Motor neuron (in vitro differentiated cells): ENCODE data around the gene TTL. TPM values are rescaled to one million over a fixed set of nuclear protein-coding genes. Genes with fewer than 3 reads are reported as not detected.
"Not testable (repeated sequence)": the region's sequence is repeated elsewhere in the genome, so short reads cannot be mapped to it uniquely, and the experiment has no call there.

Experiments
- ATAC-seq, 8 experiments: fragments of 200-7000 bp; cut with Tn5 transposase; replicated peaks in 6 of 8; 2 replicates each; pipeline ENCODE4 v1.8.0; 2021; ENCODE audit warnings: mild to moderate bottlenecking in 8 of 8, moderate library complexity in 8 of 8
- H3K27ac ChIP-seq, 2 donors: fragments of 250-450 bp; sonication (Bioruptor Pico); 2 replicates each; pipeline ENCODE4 v1.9.0; 2021; ENCODE audit warnings: antibody characterized with exemption in 2 of 2, mild to moderate bottlenecking in 2 of 2, moderate library complexity in 1 of 2
- H3K4me1 ChIP-seq, 2 donors: fragments of 250-450 bp; sonication (Bioruptor Pico); replicated peaks in 1 of 2; 2 replicates each; pipeline ENCODE4 v1.6.1; 2021; ENCODE audit warnings: antibody characterized with exemption in 2 of 2, mild to moderate bottlenecking in 2 of 2, moderate library complexity in 1 of 2
- H3K4me3 ChIP-seq, 5 donors: fragments of 250-450 bp; sonication (Bioruptor Pico); 2 replicates each; pipeline ENCODE4 v1.9.0; 2021; ENCODE audit warnings: antibody characterized with exemption in 5 of 5, mild to moderate bottlenecking in 5 of 5, moderate library complexity in 4 of 5
- WGBS, 10 experiments: fragments of 450-650 bp; shearing (Covaris generic); methylation state at CpG; one replicate each; pipeline ENCODE4 v1.0.0; 2022; 5-methylcytosine and 5-hydroxymethylcytosine counted together
- in situ Hi-C, 9 experiments: fragments of 400-800 bp; cut with MboI; loops; one replicate each; pipeline ENCODE4 v1.15.0; 2021; ENCODE audit warnings: low sequenced_read_pairs in 9 of 9, low pct_unique_long_range_greater_than_20kb in 2 of 9; ENCODE audit not compliant: unreplicated experiment in 9 of 9
- total RNA-seq, 8 experiments: library from RNA; unstranded; fragments of 300-600 nt; gene quantifications; 2 replicates each; pipeline versions ENCODE4 v1.2.3 to v1.2.4, GENCODE V29; 2022

Gene TTL
- total RNA-seq, 8 experiments from 2014 or later: 15.0 to 51.1 (median 37.5) TPM

- not testable (repeated sequence) for H3K4me1 ChIP-seq, H3K27ac ChIP-seq, H3K4me3 ChIP-seq
- WGBS, 10 experiments: no CpG with 5 or more reads among the region's 1 CpG
- in situ Hi-C loops: loop anchor here in 1 of 9 experiments (25.0 kb wide), 1 partner anchor 182 kb away; the partner anchor contains the start of gene ZC3H8
- ATAC-seq: peak in 3 of 8 experiments; percentile 51 to 89 (median 72)
Measured at GRCh38 chr2:112444256-112444655, 37.7 kb upstream of the TTL start.

DNA sequence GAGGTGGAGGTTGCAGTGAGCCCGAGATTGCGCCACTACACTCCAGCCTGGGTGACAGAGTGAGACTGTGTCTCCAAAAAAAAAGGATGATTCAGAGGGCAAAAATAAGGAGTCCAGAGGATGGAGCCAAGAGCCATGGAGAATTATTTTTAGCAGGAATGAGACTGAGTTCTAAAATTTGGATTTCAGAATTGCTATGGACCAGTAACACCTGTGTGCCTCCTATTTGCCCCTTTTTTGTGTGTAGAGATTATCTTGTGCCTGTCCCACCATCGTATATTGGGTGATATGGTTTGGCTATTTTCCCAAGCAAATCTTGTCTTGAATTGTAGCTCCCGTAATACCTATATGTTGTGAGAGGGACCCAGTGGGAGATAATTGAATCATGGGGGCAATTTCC lies 32.1 kb upstream of the TTL start:
- in situ Hi-C loops: loop anchor here in 1 of 9 experiments (25.0 kb wide), 1 partner anchor 188 kb away; the partner anchor contains the start of gene ZC3H8
- Histone ChIP-seq H3K4me3 (no peak overlapping the region), H3K4me1 (no peaks in the 10 kb centered on the region), H3K27ac (no peak overlapping the region)
- 50 to 100% (median 80%) methylated on average over 1 to 3 of the region's 4 CpGs; no CpG with 5 or more reads in 2 of the 10 experiments for WGBS, 10 experiments
- ATAC-seq: no peak

GRCh38 chr2:112451317-112451716 lies 30.6 kb upstream of the TTL start:
- 100% methylated on average over 1 of the region's 1 CpG; no CpG with 5 or more reads in 9 of the 10 experiments for whole genome bisulfite sequencing, 10 experiments

GRCh38 chr2:112454586-112454985 lies 27.4 kb upstream of the TTL start:
- ATAC-seq: peak in 2 of 8 experiments; percentile 76 to 89
- in situ Hi-C loops: no loop called here
- H3K4me3 ChIP-seq: no peak overlapping the region
- H3K4me1 ChIP-seq: no peaks in the 10 kb centered on the region
- H3K27ac ChIP-seq: no peak overlapping the region

More at GRCh38 chr2:112451317-112451716, 30.6 kb upstream of the TTL start:
- Histone ChIP-seq H3K4me3 (no peak overlapping the region), H3K27ac (no peak overlapping the region), H3K4me1 (no peaks in the 10 kb centered on the region)
- ATAC-seq: no peak
- in situ Hi-C loops: no loop called here

GRCh38 chr2:112459372-112459771 lies 22.6 kb upstream of the TTL start:
- in situ Hi-C loops: no loop called here
- H3K27ac ChIP-seq: no peak overlapping the region
- no peak for ATAC-seq
- WGBS, 10 experiments: 33 to 100% (median 80%) methylated on average over 1 of the region's 1 CpG; no CpG with 5 or more reads in 5 of the 10 experiments
- H3K4me1 ChIP-seq: no peaks in the 10 kb centered on the region
- H3K4me3 ChIP-seq: no peak overlapping the region

DNA sequence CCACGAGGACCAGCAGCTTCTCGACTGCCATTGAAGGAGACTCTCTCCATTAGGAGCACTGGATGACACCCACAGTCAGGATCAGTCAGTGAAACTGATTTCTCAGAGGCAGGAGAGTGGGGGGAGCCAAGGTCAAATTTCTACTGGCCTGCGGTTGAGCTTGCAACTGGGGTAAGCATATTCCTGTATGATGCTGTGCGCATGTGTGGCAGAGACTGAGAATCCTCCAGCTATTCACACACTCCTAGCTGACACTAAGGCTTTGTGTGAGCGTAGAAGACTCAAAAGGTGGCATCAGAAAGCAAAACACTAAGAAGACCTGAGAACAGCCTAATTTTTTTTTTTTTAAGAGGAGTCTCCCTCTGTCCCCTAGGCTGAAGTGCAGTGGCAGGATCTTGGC lies 19.8 kb upstream of the TTL start:
- H3K4me3 ChIP-seq: no peak overlapping the region
- WGBS, 10 experiments: 38 to 88% (median 83%) methylated on average over 1 to 5 of the region's 5 CpGs; no CpG with 5 or more reads in 3 of the 10 experiments
- H3K4me1 ChIP-seq: no peaks in the 10 kb centered on the region
- no peak for ATAC-seq
- in situ Hi-C loops: no loop called here
- no peak overlapping the region for H3K27ac ChIP-seq

DNA sequence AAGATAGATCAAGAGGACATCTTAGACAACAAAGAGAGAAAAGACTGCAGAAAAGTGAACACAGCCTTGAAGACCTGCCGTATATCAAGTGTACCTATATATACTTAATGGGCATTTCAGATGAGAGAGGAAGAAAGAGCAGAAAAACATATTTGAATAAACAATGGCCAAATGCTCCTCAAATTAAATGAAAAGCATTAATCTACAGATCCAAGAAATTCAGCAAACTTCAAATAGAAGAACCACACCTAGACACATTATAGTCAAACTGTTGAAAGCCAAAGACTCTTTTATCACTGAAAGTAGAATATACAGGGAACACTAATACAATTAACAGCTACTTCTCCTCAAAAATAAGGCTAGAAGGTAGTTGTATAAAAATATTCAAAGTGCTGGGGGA lies 18.7 kb upstream of the TTL start:
- in situ Hi-C loops: no loop called here

DNA sequence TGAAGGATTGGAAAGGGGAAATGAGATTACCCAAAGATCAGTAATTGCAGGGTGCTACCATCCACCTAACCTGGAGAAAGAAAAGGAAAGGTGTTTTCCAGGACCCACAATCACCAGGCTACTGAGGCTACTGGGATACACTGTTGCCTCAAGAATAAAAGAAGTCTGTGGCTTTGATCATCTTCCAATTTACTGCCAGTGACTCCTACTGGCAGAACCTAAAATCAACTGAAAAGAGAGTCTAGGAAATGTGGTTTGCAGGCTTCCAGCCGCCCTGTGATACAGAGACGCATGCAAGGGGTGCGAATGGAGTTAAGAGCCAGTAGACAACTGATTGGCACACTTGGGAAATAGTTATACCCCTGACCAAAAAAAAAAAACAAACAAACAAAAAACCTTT lies 16.6 kb upstream of the TTL start:
- Histone ChIP-seq H3K4me3 (no peak overlapping the region), H3K27ac (no peak overlapping the region), H3K4me1 (no peaks in the 10 kb centered on the region)
- WGBS, 10 experiments: 50 to 89% (median 68%) methylated on average over 1 to 3 of the region's 3 CpGs; no CpG with 5 or more reads in 2 of the 10 experiments
- in situ Hi-C loops: no loop called here
- ATAC-seq: peak in 3 of 8 experiments; percentile 26 to 81 (median 60)

More for the DNA sequence above, 18.7 kb upstream of the TTL start:
- Histone ChIP-seq H3K4me1 (no peaks in the 10 kb centered on the region), H3K27ac (no peak overlapping the region), H3K4me3 (no peak overlapping the region)
- no peak for ATAC-seq
- WGBS, 10 experiments: 40 to 100% (median 87%) methylated on average over 1 of the region's 1 CpG

- no peak for ATAC-seq
- Histone ChIP-seq H3K4me3 (no peak overlapping the region), H3K4me1 (no peaks in the 10 kb centered on the region), H3K27ac (no peak overlapping the region)
- WGBS, 10 experiments: 60 to 100% (median 86%) methylated on average over 1 to 5 of the region's 6 CpGs; no CpG with 5 or more reads in 3 of the 10 experiments
- in situ Hi-C loops: no loop called here
Measured at GRCh38 chr2:112472547-112473263, 9.3 kb upstream of the TTL start.

DNA sequence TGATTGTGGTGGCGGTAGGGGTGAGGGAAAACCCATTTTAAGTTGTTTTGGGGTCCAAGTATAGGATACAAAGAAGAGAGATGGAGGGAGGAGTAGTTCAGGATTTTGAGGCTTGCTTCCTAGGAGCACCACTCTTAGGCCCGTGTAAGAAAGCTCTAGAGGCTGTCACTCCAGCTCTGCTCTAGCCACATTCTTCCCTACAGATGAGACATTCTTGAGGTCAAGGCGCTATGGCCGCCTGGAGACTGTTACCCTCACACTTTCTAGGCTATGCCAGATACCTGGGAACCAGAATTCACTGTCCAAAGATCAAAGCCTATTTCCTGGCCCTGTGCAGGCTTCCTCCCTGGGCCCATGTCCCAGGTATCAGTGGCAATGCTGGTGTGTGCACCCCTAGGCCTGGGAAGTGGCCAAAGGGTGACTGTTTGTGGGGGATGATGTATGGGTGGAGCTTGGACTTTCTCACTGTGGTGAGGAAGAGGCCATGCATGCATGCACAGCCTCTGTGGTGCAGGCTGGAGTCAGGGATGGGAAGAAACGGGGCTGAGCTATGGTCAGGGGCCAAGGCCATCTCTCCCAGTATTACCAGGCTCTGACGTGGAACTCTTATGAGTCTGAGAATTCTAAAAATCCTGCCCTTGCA lies 7.0 kb upstream of the TTL start:
- H3K27ac ChIP-seq: no peak overlapping the region
- H3K4me3 ChIP-seq: no peak overlapping the region
- in situ Hi-C loops: loop anchor here in 1 of 9 experiments (25.0 kb wide), 1 partner anchor 413 kb away; the partner anchor contains the start of gene TMEM87B
- H3K4me1 ChIP-seq: no peaks in the 10 kb centered on the region
- 29 to 100% (median 77%) methylated on average over 1 to 6 of the region's 6 CpGs; no CpG with 5 or more reads in 3 of the 10 experiments for WGBS, 10 experiments
- peak in 2 of 8 experiments; percentile 62 to 63 for ATAC-seq

DNA sequence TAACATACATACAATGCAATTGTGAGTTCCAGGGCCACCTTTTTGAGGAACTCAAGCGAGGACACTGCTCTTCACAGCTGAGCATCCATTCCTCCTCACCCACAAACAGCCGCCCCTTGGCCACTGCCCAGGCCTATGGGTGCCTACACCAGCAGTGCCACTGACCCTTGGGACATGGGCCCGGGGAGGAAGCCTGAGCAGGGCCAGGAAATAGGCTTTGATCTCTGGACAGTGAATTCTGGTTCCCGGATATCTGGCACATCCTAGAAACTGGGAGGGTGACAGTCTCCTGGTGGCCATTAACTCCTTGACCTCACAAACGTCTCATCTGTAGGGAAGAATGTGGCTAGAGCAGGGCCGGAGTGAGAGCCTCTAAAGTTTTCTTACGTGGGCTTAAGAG lies 5.5 kb upstream of the TTL start:
- Histone ChIP-seq H3K4me1 (peaks cover 0 to 3% of the 10 kb centered on the region in 2 donors), H3K4me3 (no peak overlapping the region), H3K27ac (no peak overlapping the region)
- 30 to 86% (median 76%) methylated on average over 1 to 7 of the region's 7 CpGs; no CpG with 5 or more reads in 4 of the 10 experiments for WGBS, 10 experiments
- ATAC-seq: no peak
- in situ Hi-C loops: loop anchor here in 1 of 9 experiments (25.0 kb wide), 1 partner anchor 414 kb away; the partner anchor contains the start of gene TMEM87B

GRCh38 chr2:112480530-112481049 lies 1.4 kb upstream of the TTL start:
- Histone ChIP-seq H3K27ac (no peak overlapping the region), H3K4me1 (peaks cover 10 to 12% of the 10 kb centered on the region in 2 donors), H3K4me3 (peak overlapping the region; percentile 54 to 77 (median 72))
- no peak for ATAC-seq
- WGBS, 10 experiments: 19 to 69% (median 39%) methylated on average over 3 to 14 of the region's 20 CpGs; no CpG with 5 or more reads in 2 of the 10 experiments
- in situ Hi-C loops: loop anchor here in 1 of 9 experiments (25.0 kb wide), 1 partner anchor 418 kb away; the partner anchor contains the start of gene TMEM87B

DNA sequence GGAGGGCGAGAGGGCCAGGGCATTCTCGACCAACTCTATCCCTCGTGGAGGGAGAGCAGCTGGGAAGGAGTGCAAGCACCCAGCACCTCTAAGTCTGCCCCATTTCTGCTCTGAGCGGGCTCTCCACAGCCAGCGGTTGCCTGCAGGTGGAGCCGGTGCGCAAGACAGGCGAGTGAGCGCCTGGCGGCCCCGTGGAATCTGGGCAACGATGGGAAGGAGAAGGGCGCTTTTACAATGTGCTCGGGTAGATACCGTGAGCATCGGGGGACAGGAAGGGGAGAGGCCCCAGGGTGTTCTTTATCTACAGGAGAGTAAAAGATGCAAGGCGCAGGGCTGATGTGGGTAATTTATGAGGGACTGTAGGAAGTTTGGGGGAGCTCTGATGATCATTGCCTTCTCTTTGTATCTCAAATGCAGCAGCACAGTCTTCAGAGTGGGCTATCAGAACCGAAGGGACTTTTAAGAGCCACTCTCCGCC lies 867 bp upstream of the TTL start:
- peak; percentile 72 to 81 (median 76) for ATAC-seq
- 0 to 3% (median 0%) methylated on average over 1 to 16 of the region's 19 CpGs; no CpG with 5 or more reads in 3 of the 10 experiments for WGBS, 10 experiments
- in situ Hi-C loops: loop anchor here in 1 of 9 experiments (25.0 kb wide), 1 partner anchor 419 kb away; the partner anchor contains the start of gene TMEM87B
- Histone ChIP-seq H3K4me1 (peaks cover 10 to 12% of the 10 kb centered on the region in 2 donors), H3K4me3 (peak overlapping the region; percentile 54 to 77 (median 72)), H3K27ac (peak overlapping the region; percentile 74)
